Measurements from ENCODE around the gene CFAP57.

GRCh38 chr1:43288785-43289706 is 116.9 kb downstream of the CFAP57 start:
- TF ChIP-seq POLR2A (IDR thresholded peaks at IDR 0.05) (no peak), POLR2AphosphoS5 (IDR thresholded peaks at IDR 0.05) (no peak), EP300 (IDR thresholded peaks at IDR 0.05; ENCODE audit: low read depth) (no peak)
- TF ChIP-seq, protein P1, sequence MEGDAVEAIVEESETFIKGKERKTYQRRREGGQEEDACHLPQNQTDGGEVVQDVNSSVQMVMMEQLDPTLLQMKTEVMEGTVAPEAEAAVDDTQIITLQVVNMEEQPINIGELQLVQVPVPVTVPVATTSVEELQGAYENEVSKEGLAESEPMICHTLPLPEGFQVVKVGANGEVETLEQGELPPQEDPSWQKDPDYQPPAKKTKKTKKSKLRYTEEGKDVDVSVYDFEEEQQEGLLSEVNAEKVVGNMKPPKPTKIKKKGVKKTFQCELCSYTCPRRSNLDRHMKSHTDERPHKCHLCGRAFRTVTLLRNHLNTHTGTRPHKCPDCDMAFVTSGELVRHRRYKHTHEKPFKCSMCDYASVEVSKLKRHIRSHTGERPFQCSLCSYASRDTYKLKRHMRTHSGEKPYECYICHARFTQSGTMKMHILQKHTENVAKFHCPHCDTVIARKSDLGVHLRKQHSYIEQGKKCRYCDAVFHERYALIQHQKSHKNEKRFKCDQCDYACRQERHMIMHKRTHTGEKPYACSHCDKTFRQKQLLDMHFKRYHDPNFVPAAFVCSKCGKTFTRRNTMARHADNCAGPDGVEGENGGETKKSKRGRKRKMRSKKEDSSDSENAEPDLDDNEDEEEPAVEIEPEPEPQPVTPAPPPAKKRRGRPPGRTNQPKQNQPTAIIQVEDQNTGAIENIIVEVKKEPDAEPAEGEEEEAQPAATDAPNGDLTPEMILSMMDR (IDR thresholded peaks at IDR 0.05), result no peak

All from transverse colon (tissue), 4 donors.